Dendritic cell treated with granulocyte-macrophage colony-stimulating factor and Interleukin-4, amounts not matched to agents 40 ng/mL and 50 ng/mL, for 4 days (primary cell): ENCODE results near the gene ALDOB.

Source experiments
- H3K27ac Mint-ChIP-seq: one replicate; pipeline ENCODE4 v1.8.0; 2022; ENCODE audit warnings: mild to moderate bottlenecking, mixed read lengths
- H3K27me3 Mint-ChIP-seq: one replicate; pipeline ENCODE4 v1.8.0; 2022; ENCODE audit warnings: mild to moderate bottlenecking, mixed read lengths
- H3K36me3 Mint-ChIP-seq: one replicate; pipeline ENCODE4 v1.8.0; 2022; ENCODE audit warnings: low read depth, mixed read lengths
- H3K4me1 Mint-ChIP-seq: one replicate; pipeline ENCODE4 v1.8.0; 2022; ENCODE audit warnings: low read depth, mixed read lengths
- H3K4me3 Mint-ChIP-seq: one replicate; pipeline ENCODE4 v1.8.0; 2022; ENCODE audit warnings: mild to moderate bottlenecking, moderate library complexity, mixed read lengths
- H3K9me3 Mint-ChIP-seq: one replicate; pipeline ENCODE4 v1.8.0; 2022; ENCODE audit warnings: mixed read lengths
- intact Hi-C: fragments of 100-400 bp; cut with micrococcal nuclease; formaldehyde crosslinking; loops from one replicate; pipeline ENCODE4 v1.15.0; 2022

Gene ALDOB

GRCh38 chr9:101435601-101436079 is at the start of gene ALDOB:
ALDOB (minus strand) TSS chr9:101435774; CDS start chr9:101430887, 4,887 bp downstream.
- Mint-ChIP-seq H3K4me1 (no peaks in the 10 kb centered on the region), H3K36me3 (no peaks in the 10 kb centered on the region), H3K4me3 (no peak within 1 kb of the TSS), H3K27me3 (peaks cover 2% of the 10 kb centered on the region), H3K9me3 (no peaks in the 10 kb centered on the region), H3K27ac (no peak within 1 kb of the TSS)
- intact Hi-C loops = loop anchor here (10.0 kb wide), 1 partner anchor 61 kb away; no protein-coding TSS in a partner anchor

DNA sequence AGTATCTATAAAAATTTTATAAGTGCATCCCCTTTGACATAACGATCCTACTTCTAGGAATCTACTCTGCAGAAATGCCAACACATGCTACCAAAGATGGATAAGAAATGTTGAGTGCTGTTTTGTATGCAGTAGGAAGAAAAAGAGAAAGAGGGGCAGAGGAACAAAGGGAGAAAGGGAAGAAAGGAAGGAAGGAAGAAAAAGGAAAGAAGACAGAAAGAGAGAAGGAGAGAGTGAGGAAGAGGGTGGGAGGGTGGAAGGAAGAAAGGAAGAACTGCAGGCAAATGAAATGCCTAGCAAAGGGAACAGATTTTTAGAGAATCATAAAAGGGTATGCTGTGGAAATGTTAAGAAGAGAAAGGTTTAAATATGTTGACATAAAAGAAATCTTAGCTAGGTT is 48.5 kb upstream of the ALDOB start:
- intact Hi-C loops = no loop called here
- H3K9me3 Mint-ChIP-seq = no peaks in the 10 kb centered on the region
- H3K4me3 Mint-ChIP-seq = no peak overlapping the region
- peaks cover 14% of the 10 kb centered on the region for H3K4me1 Mint-ChIP-seq
- no peak overlapping the region for H3K27ac Mint-ChIP-seq
- peaks cover 40% of the 10 kb centered on the region for H3K27me3 Mint-ChIP-seq
- no peaks in the 10 kb centered on the region for H3K36me3 Mint-ChIP-seq

GRCh38 chr9:101481261-101481660 is 45.7 kb upstream of the ALDOB start:
- intact Hi-C loops = no loop called here
- H3K27ac Mint-ChIP-seq = no peak overlapping the region
- no peaks in the 10 kb centered on the region for H3K9me3 Mint-ChIP-seq
- peaks cover 3% of the 10 kb centered on the region for H3K4me1 Mint-ChIP-seq
- no peak overlapping the region for H3K4me3 Mint-ChIP-seq
- H3K36me3 Mint-ChIP-seq = no peaks in the 10 kb centered on the region
- peaks cover 20% of the 10 kb centered on the region for H3K27me3 Mint-ChIP-seq

DNA sequence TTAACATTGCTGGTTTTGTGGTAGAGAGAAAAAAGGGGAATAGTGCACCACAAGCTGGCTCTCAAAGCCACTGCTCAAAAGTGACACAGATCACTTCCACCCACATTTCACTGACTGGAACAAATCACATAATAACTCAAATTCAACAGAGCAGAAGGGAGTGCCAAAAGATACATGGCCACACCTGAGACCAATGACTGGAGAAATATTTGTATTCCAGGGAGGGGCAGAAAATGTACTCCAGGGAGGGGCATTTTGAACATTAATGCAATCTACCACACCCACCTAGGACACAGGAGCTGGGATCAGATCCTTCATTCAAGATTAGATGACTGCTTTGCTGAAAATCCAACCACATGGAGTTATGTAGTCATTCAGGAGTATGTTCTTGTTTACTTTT is 44.8 kb upstream of the ALDOB start:
- Mint-ChIP-seq H3K27me3 (peaks cover 12% of the 10 kb centered on the region), H3K9me3 (no peaks in the 10 kb centered on the region), H3K36me3 (no peaks in the 10 kb centered on the region), H3K27ac (no peak overlapping the region), H3K4me1 (no peaks in the 10 kb centered on the region), H3K4me3 (no peak overlapping the region)
- intact Hi-C loops = no loop called here

DNA sequence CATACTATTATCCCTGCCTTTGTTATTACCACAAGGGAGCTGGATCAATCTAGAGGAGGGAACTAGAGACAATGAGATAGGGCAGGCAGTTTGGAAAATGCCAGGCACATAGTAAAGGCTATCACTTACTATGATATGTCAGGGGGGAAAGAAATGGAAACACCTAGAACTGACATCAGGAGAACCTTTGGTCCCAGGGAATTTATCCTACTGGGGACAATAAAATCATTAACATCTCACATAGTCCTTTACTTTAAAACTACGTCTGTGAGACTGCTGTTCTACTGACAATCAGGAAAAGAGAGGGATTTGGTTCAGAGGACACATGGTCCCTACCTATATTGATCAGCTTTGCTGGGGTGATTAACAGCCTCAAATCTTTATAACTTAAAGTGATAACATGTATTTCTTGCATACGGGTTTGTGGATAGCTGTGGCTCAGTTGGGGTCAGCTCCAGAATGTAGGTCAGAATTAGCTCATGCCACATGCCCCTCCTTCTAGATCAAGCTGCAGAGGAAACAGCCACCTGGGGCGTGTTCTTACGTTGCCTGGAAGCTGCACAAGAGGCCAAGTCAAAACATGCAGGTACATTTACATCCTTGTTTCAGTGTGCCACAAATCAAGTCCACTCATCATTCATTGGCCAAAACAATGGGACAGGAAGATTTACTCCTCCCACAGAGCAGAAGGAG is 43.9 kb upstream of the ALDOB start:
- Mint-ChIP-seq H3K27ac (no peak overlapping the region), H3K36me3 (no peaks in the 10 kb centered on the region), H3K4me3 (no peak overlapping the region), H3K9me3 (no peaks in the 10 kb centered on the region), H3K4me1 (no peaks in the 10 kb centered on the region), H3K27me3 (peaks cover 7% of the 10 kb centered on the region)
- intact Hi-C loops = no loop called here

GRCh38 chr9:101478906-101479305 is 43.3 kb upstream of the ALDOB start:
- Mint-ChIP-seq H3K27me3 (peaks cover under 1% of the 10 kb centered on the region), H3K4me1 (no peaks in the 10 kb centered on the region), H3K36me3 (no peaks in the 10 kb centered on the region), H3K4me3 (no peak overlapping the region), H3K27ac (no peak overlapping the region), H3K9me3 (no peaks in the 10 kb centered on the region)
- intact Hi-C loops = no loop called here

- Mint-ChIP-seq H3K4me1 (no peaks in the 10 kb centered on the region), H3K36me3 (no peaks in the 10 kb centered on the region), H3K9me3 (no peaks in the 10 kb centered on the region), H3K27me3 (no peaks in the 10 kb centered on the region), H3K27ac (no peak overlapping the region), H3K4me3 (no peak overlapping the region)
- intact Hi-C loops = no loop called here
Observed at GRCh38 chr9:101478444-101478843, 42.9 kb upstream of the ALDOB start.

DNA sequence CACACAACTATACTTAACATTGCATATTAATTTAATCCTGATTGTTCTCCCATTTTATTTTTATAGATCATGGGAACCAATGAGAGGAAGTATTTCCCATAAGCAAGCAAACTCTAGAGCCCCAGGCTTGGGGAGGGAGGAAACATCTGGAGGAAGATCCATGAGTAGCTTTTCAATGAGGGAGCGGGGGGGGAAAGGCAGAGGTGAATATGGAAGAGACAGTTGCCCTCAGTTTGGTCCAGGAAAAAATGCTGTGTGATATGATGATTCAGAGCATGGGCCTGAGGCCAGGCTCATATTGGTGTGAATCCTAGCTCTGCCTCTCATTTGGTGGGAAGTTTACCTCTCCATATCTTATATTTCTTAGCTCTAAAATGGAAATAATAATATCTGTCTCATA is 42.2 kb upstream of the ALDOB start:
- no peak overlapping the region for H3K27ac Mint-ChIP-seq
- H3K36me3 Mint-ChIP-seq = no peaks in the 10 kb centered on the region
- no peaks in the 10 kb centered on the region for H3K4me1 Mint-ChIP-seq
- intact Hi-C loops = no loop called here
- no peaks in the 10 kb centered on the region for H3K9me3 Mint-ChIP-seq
- H3K27me3 Mint-ChIP-seq = no peaks in the 10 kb centered on the region
- no peak overlapping the region for H3K4me3 Mint-ChIP-seq

GRCh38 chr9:101477214-101477613 is 41.6 kb upstream of the ALDOB start:
- no peaks in the 10 kb centered on the region for H3K27me3 Mint-ChIP-seq
- H3K4me3 Mint-ChIP-seq = no peak overlapping the region
- intact Hi-C loops = no loop called here
- H3K36me3 Mint-ChIP-seq = no peaks in the 10 kb centered on the region
- H3K27ac Mint-ChIP-seq = no peak overlapping the region
- no peaks in the 10 kb centered on the region for H3K9me3 Mint-ChIP-seq
- no peaks in the 10 kb centered on the region for H3K4me1 Mint-ChIP-seq

DNA sequence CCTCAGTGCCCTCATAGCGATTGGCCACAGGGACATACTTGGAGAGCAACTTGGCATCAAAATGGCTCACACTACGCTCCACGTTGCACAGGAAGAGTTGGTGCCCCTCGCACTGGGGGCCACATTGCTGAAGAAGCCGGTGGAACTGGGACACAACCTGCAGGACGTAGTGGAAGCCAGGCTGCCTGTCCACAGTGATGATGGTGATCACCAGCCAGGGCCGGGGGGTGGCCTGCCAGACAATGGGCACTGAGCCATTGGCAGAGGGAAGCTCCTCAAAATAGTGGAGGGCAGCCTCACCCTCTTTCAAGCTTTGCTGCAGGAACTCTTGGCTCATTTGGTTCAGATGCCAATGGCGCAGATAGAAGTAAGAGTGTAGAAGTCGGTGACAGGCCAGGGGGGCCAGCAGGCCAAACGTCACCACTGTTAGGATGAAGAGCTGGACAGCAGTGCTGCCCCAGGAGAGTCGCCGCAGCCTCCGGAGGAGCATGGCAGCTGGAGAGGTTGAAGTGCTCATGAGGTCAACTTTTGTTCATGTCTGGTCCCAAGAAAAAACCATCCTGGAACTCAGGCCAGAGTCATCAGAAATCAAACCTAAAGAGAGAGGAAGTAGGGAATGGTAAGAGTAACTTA is 41.1 kb upstream of the ALDOB start:
- no peaks in the 10 kb centered on the region for H3K27me3 Mint-ChIP-seq

DNA sequence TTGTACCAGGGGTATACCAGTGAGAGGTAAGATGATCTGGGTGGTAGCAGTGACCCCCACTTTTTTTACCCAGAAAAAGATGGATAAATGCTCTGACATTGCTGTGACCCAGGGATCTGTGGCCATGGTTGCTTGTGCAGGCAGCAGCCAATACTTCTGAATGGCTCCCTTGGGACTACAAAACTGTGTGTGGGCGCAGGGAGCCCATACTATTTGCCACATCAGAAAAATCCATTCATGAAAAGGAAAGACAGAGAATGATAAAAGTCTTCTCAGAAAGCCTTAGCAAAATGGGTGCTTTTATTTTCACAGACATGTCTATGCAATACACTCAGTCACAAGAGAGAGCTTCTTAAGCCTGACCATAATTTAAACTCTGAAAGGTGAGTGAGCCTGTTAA is 37.3 kb upstream of the ALDOB start:
- Mint-ChIP-seq H3K36me3 (no peaks in the 10 kb centered on the region), H3K27me3 (no peaks in the 10 kb centered on the region)
- intact Hi-C loops = no loop called here

More for the DNA sequence above, 41.1 kb upstream of the ALDOB start:
- intact Hi-C loops = no loop called here
- no peaks in the 10 kb centered on the region for H3K36me3 Mint-ChIP-seq
- H3K4me3 Mint-ChIP-seq = no peak overlapping the region
- no peaks in the 10 kb centered on the region for H3K4me1 Mint-ChIP-seq
- H3K9me3 Mint-ChIP-seq = no peaks in the 10 kb centered on the region
- no peak overlapping the region for H3K27ac Mint-ChIP-seq

DNA sequence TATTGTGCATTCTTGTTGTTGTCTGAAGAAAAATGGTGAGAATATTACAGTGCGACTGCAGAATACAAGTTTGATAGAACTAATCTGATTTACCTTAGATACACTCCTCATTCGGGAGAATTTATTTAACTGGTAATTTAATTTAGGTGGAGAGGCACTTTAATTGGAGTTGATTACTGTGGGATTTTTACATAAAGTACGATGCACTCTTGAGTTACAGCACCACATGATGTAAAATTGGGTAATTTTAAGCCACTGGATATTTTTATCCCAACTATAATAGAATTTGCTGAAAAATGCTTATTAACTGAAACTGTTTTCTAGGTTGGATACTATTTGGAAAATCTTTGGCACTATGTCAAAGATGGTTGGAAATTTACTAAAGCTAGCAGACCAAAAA is 35.4 kb upstream of the ALDOB start:
- Mint-ChIP-seq H3K27ac (no peak overlapping the region), H3K9me3 (no peaks in the 10 kb centered on the region), H3K4me1 (no peaks in the 10 kb centered on the region), H3K27me3 (no peaks in the 10 kb centered on the region), H3K4me3 (no peak overlapping the region), H3K36me3 (no peaks in the 10 kb centered on the region)
- intact Hi-C loops = no loop called here

More for the DNA sequence above, 37.3 kb upstream of the ALDOB start:
- no peak overlapping the region for H3K4me3 Mint-ChIP-seq
- no peaks in the 10 kb centered on the region for H3K4me1 Mint-ChIP-seq
- no peak overlapping the region for H3K27ac Mint-ChIP-seq
- H3K9me3 Mint-ChIP-seq = no peaks in the 10 kb centered on the region

- Mint-ChIP-seq H3K27ac (no peak overlapping the region), H3K4me3 (no peak overlapping the region), H3K9me3 (no peaks in the 10 kb centered on the region), H3K27me3 (no peaks in the 10 kb centered on the region), H3K4me1 (peaks cover 5% of the 10 kb centered on the region), H3K36me3 (no peaks in the 10 kb centered on the region)
- intact Hi-C loops = no loop called here
Observed at GRCh38 chr9:101470021-101470420, 34.4 kb upstream of the ALDOB start.

DNA sequence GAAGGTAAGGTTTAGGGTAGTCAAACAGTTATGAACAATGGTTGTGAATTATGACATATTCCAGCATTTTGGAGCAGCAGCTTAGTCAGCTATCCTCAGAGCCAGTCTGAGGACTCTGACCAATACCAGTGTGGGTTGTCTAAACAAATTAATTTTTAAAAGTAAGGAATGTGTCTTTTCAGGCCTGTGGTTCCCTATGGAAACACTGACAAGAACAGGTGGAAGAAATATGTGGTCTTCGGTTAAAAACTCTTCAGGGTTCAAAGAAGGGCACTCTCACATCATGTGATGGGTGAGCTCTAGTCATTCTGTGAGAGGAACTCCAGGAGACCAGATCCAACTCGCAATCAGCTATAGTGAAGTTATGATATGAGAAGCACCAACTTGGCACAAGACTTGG is 33.5 kb upstream of the ALDOB start:
- H3K4me3 Mint-ChIP-seq = no peak overlapping the region
- no peaks in the 10 kb centered on the region for H3K27me3 Mint-ChIP-seq
- no peak overlapping the region for H3K27ac Mint-ChIP-seq
- H3K9me3 Mint-ChIP-seq = no peaks in the 10 kb centered on the region
- intact Hi-C loops = no loop called here
- H3K4me1 Mint-ChIP-seq = peaks cover 7% of the 10 kb centered on the region
- no peaks in the 10 kb centered on the region for H3K36me3 Mint-ChIP-seq

DNA sequence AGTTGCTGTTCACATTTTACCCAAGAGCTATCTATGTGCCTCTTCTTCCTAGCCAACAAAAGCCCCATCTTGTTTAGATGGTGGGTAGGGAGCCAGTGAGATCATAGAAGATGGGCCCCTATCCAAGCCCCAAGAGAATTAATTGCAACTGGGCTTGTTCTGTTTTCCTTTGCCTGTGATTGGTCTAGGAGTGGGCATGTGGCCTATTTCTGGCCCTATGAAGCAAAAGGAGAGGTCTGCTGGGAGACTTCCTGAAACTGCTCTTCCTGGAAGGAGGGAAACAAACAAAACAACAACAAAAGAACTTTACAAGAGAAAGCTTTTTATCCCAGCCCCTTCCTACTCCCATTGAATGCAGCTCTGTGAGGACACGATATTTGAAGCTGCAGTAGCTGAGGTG is 32.5 kb upstream of the ALDOB start:
- Mint-ChIP-seq H3K4me1 (peaks cover 7% of the 10 kb centered on the region), H3K9me3 (no peaks in the 10 kb centered on the region), H3K36me3 (no peaks in the 10 kb centered on the region), H3K27me3 (no peaks in the 10 kb centered on the region), H3K27ac (no peak overlapping the region), H3K4me3 (no peak overlapping the region)
- intact Hi-C loops = no loop called here
